HEK293T (cell line): Measurements from ENCODE around the gene ARL14.

Source experiments
- CTBP1 ChIP-seq: fragments of 450-650 bp; IDR thresholded peaks from 2 replicates; pipeline ENCODE4 v1.6.1; 2016; ENCODE audit warnings: borderline replicate concordance
- FOXA1 ChIP-seq: fragments of 450-650 bp; IDR thresholded peaks from 2 replicates; pipeline ENCODE4 v1.6.1; 2016; ENCODE audit warnings: mild to moderate bottlenecking
- FOXM1 ChIP-seq: fragments of 450-650 bp; IDR thresholded peaks from 2 replicates; pipeline ENCODE4 v1.6.1; 2017; ENCODE audit warnings: mild to moderate bottlenecking, borderline replicate concordance
- LEF1 ChIP-seq: fragments of 450-650 bp; IDR thresholded peaks from 2 replicates; pipeline ENCODE4 v1.6.1; 2017; ENCODE audit warnings: mild to moderate bottlenecking, borderline replicate concordance
- SUZ12 ChIP-seq: fragments of 450-650 bp; IDR thresholded peaks from 2 replicates; pipeline ENCODE4 v1.6.1; 2016; ENCODE audit warnings: mild to moderate bottlenecking
- TARDBP ChIP-seq: fragments of 450-650 bp; IDR thresholded peaks from 2 replicates; pipeline ENCODE4 v1.6.1; 2016
- ZNF384 ChIP-seq: fragments of 450-650 bp; IDR thresholded peaks from 2 replicates; pipeline ENCODE4 v1.6.1; 2016

GRCh38 chr3:160722331-160722730, 45.4 kb downstream of the ARL14 start:
- TF ChIP-seq SUZ12 (no peak), TARDBP (no peak), FOXM1 (no peak), CTBP1 (no peak), LEF1 (no peak), FOXA1 (no peak), ZNF384 (no peak)
